HepG2 (cell line): ENCODE data around the gene NPB. TPM values are rescaled to one million over a fixed set of nuclear protein-coding genes. Genes with fewer than 3 reads are reported as not detected.

Experiments used
- GRHL1 ChIP-seq: sonication (generic); formaldehyde crosslinking; conservative IDR thresholded peaks from 2 replicates; pipeline ENCODE4 v1.8.0; 2022; ENCODE audit warnings: missing genetic modification reagents
- JARID2 ChIP-seq: sonication (generic); formaldehyde crosslinking; IDR thresholded peaks from 2 replicates; pipeline ENCODE4 v1.8.1; 2023; ENCODE audit warnings: missing genetic modification reagents, inconsistent platforms; ENCODE audit not compliant: insufficient replicate concordance
- MED8 ChIP-seq: sonication (generic); formaldehyde crosslinking; IDR thresholded peaks from 2 replicates; pipeline ENCODE4 v1.8.1; 2023; ENCODE audit warnings: mild to moderate bottlenecking, missing genetic modification reagents; ENCODE audit not compliant: insufficient replicate concordance
- PHF5A ChIP-seq: IDR thresholded peaks from one replicate; pipeline ENCODE4 v1.6.1; 2018; ENCODE audit warnings: low read depth, missing genetic modification reagents; ENCODE audit not compliant: unreplicated experiment
- RARA ChIP-seq: IDR thresholded peaks from 2 replicates; pipeline ENCODE4 v1.6.1; 2016; ENCODE audit warnings: missing genetic modification reagents, missing compliant biosample characterization
- RERE ChIP-seq: IDR thresholded peaks from 2 replicates; pipeline ENCODE4 v1.6.1; 2016; ENCODE audit warnings: low read depth, missing genetic modification reagents, missing compliant biosample characterization
- TEAD3 ChIP-seq: optimal IDR thresholded peaks from 2 replicates; pipeline ENCODE3; 2016; ENCODE audit warnings: borderline replicate concordance
- ZNF468 ChIP-seq: sonication (generic); formaldehyde crosslinking; IDR thresholded peaks from 2 replicates; pipeline ENCODE4 v1.8.0; 2022; ENCODE audit warnings: mild to moderate bottlenecking, moderate library complexity, missing genetic modification reagents
- ZNF775 ChIP-seq: sonication (generic); formaldehyde crosslinking; IDR thresholded peaks from 2 replicates; pipeline ENCODE4 v1.4.0; 2020; ENCODE audit warnings: missing genetic modification reagents, mild to moderate bottlenecking, moderate library complexity, borderline replicate concordance
- polyA plus RNA-seq, 8 experiments: library from polyadenylated mRNA; depleted of rRNA in 3 of 8; stranded (reverse) in 7 of 8; unstranded in 1 of 8; fragments of >200 nt; fragmentation: Illumina TruSeq in 4 of 8; extraction: Trizol in 4 of 8; gene quantifications; 2 replicates each; pipeline versions ENCODE4 v1.2.1 to v1.2.3, GENCODE V29; 2011 to 2016; ENCODE audit warnings: low read depth in 4 of 8, missing spikeins in 1 of 8, mixed read lengths in 1 of 8; ENCODE audit not compliant: insufficient read depth in 1 of 8
- total RNA-seq, 5 experiments: library from RNA; depleted of rRNA; stranded (reverse); fragments of >200 nt; fragmentation: Illumina TruSeq; extraction: Trizol; gene quantifications; 2 replicates each; pipeline ENCODE4 v1.2.3, GENCODE V29; 2016; ENCODE audit warnings: low read depth in 1 of 5
- TF ChIP-seq, protein P1 (sequence below), 2 experiments: fragments of 450-650 bp in 1 of 2; sonication (generic) in 1 of 2; formaldehyde crosslinking in 1 of 2; IDR thresholded peaks; 2 replicates each; pipeline versions ENCODE4 v1.6.1 to v1.8.0; 2016 to 2022; ENCODE audit warnings: antibody characterized with exemption in 1 of 2, mild to moderate bottlenecking in 1 of 2, missing genetic modification reagents in 1 of 2

NPB gene
- total and polyA plus RNA-seq, 2 of the 13 experiments (the other 11 are each of a cell fraction or from before 2014, with no cell fraction given): 0.11 to 0.93 TPM

DNA sequence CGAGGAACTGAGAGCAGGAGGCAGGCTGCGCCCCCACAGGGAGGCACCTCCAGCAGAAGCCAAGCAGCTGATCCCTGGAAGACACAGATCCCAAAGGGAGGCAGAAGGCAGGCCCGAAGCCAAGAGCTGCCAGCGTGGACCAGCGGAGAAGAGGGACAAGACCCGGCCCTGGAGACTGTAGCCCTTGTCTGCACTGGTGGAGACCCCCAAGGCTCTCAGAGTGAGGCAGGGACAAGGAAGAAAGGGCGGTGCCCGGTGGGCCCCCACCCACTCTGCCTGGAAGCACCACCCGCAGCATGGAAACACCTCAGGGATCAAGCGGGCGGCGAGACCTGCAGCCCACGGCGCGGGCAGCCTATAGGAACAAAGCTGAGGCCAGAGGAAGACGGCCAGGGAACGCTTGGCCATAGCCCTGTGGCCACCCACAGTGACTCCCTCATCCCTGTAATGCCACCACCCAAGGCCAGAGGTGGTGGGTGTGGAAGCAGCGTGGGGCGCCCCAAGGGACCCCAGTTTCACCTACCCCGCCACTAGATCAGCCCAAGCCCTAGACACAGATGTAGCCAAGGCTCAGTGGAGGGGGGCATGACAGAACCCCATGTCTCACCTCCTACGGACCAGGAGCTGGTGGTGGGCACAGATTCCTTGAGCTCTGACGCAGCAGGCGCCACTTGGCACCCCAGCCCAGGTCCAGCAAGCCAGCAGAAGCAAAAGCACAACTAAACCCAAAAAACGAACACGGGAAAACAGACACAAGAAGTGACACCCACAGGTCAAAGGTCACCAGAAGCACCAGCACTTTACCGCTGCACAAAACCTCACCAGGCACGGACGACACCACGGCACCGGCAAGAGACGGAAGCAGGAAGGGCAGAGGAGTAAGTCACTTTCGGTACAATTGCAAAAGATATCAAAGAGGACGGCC is 18.8 kb downstream of the NPB start (continued):
- TF ChIP-seq, protein P1, sequence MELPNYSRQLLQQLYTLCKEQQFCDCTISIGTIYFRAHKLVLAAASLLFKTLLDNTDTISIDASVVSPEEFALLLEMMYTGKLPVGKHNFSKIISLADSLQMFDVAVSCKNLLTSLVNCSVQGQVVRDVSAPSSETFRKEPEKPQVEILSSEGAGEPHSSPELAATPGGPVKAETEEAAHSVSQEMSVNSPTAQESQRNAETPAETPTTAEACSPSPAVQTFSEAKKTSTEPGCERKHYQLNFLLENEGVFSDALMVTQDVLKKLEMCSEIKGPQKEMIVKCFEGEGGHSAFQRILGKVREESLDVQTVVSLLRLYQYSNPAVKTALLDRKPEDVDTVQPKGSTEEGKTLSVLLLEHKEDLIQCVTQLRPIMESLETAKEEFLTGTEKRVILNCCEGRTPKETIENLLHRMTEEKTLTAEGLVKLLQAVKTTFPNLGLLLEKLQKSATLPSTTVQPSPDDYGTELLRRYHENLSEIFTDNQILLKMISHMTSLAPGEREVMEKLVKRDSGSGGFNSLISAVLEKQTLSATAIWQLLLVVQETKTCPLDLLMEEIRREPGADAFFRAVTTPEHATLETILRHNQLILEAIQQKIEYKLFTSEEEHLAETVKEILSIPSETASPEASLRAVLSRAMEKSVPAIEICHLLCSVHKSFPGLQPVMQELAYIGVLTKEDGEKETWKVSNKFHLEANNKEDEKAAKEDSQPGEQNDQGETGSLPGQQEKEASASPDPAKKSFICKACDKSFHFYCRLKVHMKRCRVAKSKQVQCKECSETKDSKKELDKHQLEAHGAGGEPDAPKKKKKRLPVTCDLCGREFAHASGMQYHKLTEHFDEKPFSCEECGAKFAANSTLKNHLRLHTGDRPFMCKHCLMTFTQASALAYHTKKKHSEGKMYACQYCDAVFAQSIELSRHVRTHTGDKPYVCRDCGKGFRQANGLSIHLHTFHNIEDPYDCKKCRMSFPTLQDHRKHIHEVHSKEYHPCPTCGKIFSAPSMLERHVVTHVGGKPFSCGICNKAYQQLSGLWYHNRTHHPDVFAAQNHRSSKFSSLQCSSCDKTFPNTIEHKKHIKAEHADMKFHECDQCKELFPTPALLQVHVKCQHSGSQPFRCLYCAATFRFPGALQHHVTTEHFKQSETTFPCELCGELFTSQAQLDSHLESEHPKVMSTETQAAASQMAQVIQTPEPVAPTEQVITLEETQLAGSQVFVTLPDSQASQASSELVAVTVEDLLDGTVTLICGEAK (IDR thresholded peaks at IDR 0.05): no peak
- TF ChIP-seq, protein P1 (CRISPR knock-in tag; IDR thresholded peaks at IDR 0.05): no peak
- TF ChIP-seq RERE (CRISPR knock-in tag) (no peak), ZNF775 (no peak), MED8 (CRISPR knock-in tag) (no peak), GRHL1 (CRISPR knock-in tag) (no peak), TEAD3 (CRISPR knock-in tag) (no peak), RARA (CRISPR knock-in tag) (no peak), ZNF468 (CRISPR knock-in tag) (no peak), PHF5A (CRISPR knock-in tag) (no peak), JARID2 (CRISPR knock-in tag) (no peak)
